ENCODE data around the gene TPPP. TPM values are rescaled to one million over a fixed set of nuclear protein-coding genes. Genes with fewer than 3 reads are reported as not detected.
A peak's percentile ranks its signal among the peaks of the same experiment; 100 is the strongest.

TPPP gene
- total and polyA plus RNA-seq, 2 of the 13 experiments (the other 11 are each of a cell fraction or from before 2014, with no cell fraction given), result 0.07 TPM; not detected in 1

GRCh38 chr5:673831-674629, 19.1 kb downstream of the TPPP start (continued):
- TF ChIP-seq E2F2 (CRISPR knock-in tag; IDR thresholded peaks at IDR 0.05; ENCODE audit: borderline replicate concordance) (no peak), EEA1 (CRISPR knock-in tag; IDR thresholded peaks at IDR 0.05; ENCODE audit: borderline replicate concordance) (no peak), RBM22 (optimal IDR thresholded peaks at IDR 0.05; ENCODE audit: low read length) (no peak), ZNF597 (CRISPR knock-in tag; IDR thresholded peaks at IDR 0.05) (no peak), RFXAP (CRISPR knock-in tag; IDR thresholded peaks at IDR 0.05; ENCODE audit: borderline replicate concordance) (no peak), HMG20A (CRISPR knock-in tag; IDR thresholded peaks at IDR 0.05; ENCODE audit: borderline replicate concordance) (no peak), PBX2 (CRISPR knock-in tag; IDR thresholded peaks at IDR 0.05) (no peak), ZFP1 (CRISPR knock-in tag; IDR thresholded peaks at IDR 0.05) (no peak), AGO2 (optimal IDR thresholded peaks at IDR 0.05; ENCODE audit: low read depth, low read length) (peak; percentile 84), ZNF879 (CRISPR knock-in tag; IDR thresholded peaks at IDR 0.05) (no peak), ZSCAN25 (CRISPR knock-in tag; IDR thresholded peaks at IDR 0.05) (no peak), AGO1 (IDR thresholded peaks at IDR 0.05; ENCODE audit: low read depth, low read length, poor library complexity, severe bottlenecking) (peak; percentile 93), ZNF124 (CRISPR knock-in tag; IDR thresholded peaks at IDR 0.05) (no peak), ZNF670 (CRISPR knock-in tag; IDR thresholded peaks at IDR 0.05; ENCODE audit: borderline replicate concordance) (no peak), NFIC (IDR thresholded peaks at IDR 0.05; ENCODE audit: low read length) (no peak), HNRNPL (IDR thresholded peaks at IDR 0.05; ENCODE audit: low read depth, low read length) (0 out of 2 replicates have a peak, but pooled peaks have one; percentile 51), SNAPC4 (CRISPR knock-in tag; IDR thresholded peaks at IDR 0.05) (no peak)

Measured in HepG2 (cell line).